ENCODE measurements around the gene SMAD6.

SMAD6 gene

DNA sequence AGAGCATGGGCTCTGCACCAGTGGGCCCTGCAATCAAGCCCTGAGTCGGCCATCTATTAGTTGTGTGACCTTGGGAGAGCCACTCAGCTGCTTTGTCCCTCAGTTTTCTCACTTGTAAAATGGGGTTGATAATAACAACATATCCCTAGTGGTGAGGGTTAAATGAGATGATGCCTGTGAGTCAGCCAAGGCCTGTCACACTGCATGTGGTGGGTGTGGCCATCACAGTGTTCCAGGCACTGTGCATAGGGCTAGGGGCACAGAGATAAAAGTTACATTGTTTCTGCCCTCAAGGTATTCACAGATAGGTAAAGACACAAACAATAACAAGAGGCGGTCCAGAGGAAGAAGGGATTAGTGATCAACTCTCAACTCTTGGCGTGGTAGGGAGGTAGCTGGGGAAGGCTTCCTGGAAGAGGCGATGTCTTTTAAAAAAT is 19.5 kb downstream of the SMAD6 start:
- DNase-seq (ENCODE audit: low spot score) = no peak

DNA sequence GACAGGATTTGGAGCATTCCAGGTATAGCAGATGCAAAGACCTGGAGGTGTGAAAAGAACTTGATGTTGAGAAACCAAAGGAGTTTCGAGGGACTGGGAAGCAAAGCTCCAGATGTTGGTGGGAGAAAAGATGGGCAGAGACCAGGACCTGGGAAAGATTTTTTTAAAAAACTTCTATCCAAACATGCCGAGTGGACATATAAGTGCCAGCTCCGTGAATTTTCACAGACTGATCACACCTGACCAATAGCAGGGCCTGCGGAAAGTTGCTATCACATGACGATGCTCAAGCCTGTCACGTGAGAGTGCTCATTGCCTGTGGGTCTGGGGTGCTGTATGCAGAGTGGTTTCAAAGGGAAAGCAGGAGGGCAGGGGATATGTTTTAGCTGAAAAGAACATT is 19.9 kb downstream of the SMAD6 start:
- no peak for DNase-seq (ENCODE audit: low spot score)

DNA sequence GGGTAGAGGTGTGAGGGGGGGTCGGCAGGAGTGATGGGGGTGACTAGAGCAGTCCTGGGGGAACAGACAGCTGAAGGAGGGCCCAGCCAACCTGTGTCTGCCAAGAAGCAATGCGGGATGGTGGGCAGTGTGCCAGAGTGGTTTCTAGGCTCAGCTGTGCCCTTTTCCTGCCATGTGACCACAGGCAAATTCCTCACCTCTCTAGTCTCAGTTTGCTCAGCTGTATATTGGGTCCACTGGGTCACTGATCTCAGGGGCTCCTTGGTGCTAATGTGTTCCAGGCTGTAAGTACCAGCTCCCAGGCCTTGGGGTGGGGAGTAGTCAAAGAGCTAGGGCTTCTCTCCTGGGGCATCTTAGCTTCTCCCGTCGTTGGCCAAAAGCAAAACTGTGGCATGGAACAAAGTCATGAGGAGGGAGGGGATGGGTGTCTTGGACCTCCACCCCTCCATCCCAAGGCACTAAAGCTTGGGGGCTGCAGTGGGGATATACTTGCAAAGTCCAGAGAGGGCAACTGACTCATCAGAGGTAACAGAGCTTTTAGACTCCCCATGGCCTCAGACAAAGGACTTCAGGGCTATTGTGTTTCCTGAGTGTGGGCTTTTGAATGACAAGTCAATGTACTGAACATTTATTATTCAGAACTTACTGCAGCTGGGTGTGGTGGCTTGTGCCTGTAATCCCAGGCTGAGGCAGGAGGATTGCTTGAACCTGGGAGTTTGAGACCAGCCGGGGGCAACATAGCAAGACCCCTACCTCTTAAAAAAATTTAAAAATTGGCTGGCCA is 20.9 kb downstream of the SMAD6 start:
- DNase-seq (ENCODE audit: low spot score) = no peak

DNA sequence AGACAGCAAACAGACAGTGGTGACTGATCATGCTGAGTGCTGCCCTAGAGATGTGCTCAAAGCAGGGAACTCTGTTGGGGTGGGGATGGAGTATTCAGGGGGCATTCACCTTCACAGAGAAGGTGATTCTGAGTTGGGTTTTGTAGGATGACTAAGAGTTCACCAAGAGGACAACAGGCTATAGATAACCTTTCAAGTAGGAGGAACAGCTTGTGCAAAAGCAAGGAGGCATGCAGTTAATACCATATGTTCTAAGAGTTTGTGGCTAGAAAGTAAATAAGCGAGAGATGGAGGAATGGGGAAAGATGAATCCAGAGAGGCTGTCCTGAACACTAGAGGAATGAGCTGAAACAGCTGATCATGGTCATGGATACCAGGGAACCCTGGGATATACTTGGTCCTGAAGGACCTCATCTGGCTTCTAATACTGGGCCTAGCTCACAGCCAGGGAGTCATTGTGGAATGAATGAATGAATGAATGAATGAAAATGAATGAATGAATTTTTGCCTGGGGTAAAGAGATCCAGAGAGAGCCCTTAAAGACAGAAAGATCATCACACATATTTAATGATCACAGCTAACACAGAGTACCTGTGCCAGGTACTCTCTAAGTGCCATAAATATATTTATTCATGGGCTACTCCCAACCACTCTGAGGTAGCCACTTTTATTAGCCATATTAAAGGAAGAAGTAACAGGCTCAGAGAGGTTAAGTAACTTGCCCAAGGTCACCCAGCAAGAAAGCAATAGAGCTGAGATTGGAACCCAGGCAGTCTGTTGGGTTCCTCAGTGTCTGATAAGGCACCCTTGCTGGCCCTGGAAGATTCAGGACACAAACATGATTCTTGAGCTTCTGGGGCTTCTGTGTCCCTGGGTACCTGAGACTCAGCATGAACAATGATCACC is 22.0 kb downstream of the SMAD6 start:
- DNase-seq (ENCODE audit: low spot score) = no peak

DNA sequence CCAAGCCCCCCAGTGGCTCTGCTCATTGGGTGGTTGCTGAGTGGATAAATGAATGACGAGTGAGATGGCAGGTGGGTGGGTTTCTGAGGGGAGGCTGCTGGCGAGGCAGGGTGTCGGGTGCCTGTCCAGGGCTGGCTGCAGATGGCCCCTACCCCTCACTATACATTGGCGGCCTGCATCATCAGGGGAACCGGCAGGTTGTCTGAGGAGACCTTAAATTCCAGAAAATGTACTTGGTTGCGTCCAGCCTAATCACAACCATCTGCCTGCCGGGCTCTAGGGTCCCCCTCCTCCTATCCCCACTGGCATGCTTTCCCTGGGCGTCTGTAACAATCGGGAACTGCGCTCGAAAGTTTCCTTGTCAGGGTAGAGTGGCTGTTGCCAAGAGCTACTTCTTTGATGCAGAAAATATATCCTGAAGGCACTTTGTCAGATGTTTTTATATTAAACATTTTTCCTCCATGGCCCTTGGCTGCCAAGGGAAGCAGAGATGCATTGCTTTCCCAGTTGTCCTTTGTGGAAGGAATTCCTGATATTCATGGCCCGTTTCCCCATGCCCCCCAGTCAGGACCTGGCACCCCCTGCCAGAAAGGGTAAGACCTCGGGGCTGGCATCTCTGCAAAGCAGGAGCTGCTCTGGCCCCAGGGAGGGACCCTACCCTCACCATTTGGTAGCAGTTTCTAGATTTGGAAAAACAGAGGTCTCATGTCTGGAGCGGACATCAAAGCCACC is 22.9 kb downstream of the SMAD6 start:
- no peak for DNase-seq (ENCODE audit: low spot score)

DNA sequence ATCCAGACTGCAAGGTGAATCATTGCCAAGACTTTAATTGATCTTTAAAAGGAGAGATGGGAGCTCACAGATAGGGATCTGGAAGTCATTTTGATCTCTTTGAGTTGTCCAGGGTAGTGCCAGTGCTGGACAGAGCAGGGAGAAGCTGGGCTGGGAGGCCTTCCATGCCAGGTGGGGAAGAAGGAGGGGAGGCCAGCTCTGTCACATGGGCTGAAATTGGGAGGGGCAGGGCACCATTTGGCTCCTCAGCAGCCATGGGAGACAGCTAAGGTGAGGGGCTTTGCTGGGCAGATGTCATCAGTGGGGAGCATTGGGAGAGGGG is 23.4 kb downstream of the SMAD6 start:
- DNase-seq (ENCODE audit: low spot score) = no peak

DNA sequence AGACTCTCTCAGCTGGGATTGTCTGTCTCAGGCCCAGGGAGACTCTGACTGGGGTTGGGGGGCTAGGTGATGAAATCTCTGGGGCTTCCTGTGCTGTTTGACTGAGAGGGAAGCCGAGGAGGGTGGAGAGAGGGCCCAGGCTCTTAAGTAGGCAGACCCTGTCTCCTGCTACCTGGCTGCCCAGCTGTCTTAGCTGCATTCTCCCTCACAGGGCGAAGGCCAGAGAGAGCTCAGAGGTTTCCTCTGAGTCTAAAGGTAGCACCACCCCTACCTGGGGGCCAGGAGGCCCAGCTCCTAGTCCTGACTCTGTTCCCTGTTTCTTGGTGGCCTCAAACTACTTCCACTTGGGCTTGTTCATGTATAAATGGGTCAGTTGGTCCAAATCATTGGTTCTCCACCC is 24.4 kb downstream of the SMAD6 start:
- DNase-seq (ENCODE audit: low spot score) = no peak

DNA sequence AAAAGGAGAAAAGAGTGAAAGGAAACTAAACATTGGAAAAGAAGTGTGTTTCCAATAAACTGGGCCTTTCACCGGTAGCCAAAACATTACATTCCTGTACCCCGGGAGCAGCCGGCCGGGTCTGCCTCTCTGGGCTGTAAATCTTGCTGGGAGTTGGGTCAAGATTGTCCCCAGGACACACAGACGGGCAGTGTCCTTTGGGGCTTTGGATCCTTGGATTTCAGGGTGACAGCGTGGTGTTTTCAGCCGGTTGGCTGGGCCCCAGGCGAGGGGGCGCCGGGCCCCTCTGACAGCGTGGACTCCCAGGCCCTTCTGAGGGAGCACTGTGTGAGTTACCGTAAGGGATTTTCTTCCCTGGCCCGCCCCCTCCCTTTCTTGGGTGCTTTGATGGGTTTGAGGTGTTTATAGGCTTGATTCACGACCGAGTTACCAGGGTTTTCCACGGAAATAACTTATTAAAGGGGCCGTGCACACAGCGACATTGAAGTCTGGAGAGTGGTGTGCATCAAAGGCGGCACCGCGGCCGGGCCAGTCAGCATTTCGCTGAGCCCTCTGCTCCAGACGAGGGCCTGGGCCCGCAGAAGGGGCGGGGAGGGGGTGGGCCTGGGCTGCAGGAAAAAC is 27.4 kb downstream of the SMAD6 start:
- DNase-seq (ENCODE audit: low spot score) = no peak

DNA sequence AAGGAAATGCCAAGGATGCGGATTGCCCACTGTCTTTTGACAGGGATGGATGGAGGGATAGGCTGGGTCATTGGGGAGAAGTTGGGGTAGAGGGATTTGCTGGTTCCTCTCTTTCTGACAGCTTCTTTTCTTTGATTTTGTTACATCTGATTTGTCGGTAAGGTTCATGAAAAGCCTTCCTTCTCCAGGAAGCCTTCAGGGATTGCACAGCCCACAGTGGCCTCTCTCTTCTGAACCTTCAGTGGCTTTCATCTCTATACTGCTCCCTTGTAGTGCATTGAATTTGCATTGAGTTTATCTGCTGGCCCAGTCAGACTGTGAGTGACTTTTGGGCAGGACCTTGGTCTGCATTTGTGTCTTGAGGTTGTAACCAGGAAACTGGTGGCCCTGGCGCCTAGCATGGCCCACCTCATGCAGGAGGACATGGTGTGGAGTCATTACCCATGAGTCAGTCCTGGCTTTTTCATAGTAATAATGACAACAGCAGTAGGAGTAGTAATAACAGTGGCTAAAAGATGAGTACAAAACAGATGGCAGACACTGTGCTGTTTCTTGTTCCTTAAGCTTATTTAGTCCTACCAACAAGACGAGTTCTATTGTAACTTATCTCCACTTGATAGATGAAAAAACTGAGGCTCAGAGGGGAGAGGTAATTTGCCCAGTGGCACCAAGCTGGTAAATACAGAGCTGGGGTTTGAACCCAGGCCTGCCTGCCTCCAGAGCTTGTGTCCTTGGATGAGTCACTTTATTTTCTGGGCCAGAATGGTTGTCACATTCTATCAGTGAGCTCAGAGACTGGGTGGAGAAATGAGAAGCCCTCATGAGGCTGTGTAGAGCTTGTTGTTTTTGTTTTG is 28.4 kb downstream of the SMAD6 start:
- no peak for DNase-seq (ENCODE audit: low spot score)

DNA sequence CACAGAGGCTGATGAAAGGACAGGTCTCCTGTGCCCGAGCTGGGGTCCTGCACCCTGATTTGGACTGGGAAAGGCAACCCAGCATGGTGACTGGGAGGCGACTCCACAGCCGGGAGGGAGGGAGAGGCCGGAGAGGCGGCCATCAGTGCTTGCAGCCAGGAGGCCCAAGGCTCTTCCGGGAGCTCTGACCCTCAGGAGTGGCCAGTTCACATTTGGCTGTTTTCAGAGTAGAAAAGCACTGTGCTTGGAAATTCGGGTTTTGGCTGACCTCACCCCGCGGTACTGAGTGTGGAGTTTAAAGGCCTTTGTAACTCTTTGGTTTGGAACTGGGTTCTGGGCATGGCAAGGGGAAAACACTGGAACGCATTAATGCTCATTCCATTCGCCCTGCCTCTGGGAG is 31.9 kb downstream of the SMAD6 start:
- no peak for DNase-seq (ENCODE audit: low spot score)

DNA sequence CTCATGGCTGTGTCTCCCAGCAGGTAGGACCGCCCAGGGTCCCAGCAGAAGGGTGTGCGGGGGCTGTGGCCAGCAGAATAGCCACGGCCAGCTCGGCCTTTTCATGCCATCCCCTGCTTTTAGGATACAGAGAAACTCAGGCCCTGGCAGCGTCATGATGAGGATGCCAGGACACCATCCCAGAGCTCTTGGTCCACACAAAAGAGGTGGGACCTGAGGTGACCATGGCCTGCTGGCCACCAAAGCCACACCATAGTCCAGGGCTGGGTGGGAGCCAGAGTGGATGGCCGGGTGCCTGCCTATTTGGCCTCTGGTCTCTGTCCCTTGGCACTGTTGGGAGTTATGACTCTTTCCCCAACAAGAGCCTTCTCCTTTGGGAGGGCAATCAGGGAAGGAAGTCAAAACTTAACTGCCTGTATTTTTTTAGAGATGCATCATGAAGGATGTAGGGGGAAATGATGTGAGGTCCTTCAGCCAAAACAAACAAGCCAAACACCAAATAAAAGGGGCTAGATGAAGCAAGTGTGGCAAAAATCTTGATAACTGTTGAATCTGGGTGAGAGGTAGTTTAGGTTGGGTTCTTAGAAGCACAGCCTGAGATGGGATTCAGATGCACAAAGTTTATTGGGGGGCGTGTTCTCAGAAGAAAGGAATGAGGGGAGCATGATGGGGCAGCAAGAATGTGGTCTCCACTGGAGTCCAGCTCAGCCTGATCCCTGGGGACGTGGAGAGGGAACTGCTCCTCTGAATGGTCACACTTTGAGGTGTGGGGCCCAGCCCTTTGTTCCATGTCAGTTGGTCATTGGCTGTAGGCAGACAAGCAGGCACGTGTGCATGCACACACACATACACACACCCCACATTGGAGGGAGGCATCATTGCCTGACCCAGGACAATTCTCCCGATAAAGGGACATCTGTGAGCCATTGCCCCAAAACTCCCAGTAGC is 33.2 kb downstream of the SMAD6 start:
- no peak for DNase-seq (ENCODE audit: low spot score)

DNA sequence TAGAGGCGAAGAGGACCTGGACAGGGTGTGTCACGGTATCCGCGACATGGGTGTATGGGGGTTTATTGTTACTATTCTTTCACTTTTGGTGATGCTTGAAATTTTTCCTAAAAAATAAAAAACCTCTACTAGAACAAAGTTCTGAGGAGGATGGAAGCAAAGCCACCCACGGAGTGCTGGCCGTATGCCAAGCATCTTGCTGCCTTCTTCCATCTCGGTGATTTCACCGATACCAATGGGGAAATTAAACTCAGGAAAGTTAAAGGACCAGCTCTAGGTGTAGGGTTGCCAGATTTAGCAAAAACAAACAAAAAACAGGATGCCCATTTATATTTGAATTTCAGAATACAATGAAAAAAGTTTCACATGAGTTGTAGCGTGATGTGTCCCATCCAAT is 33.9 kb downstream of the SMAD6 start:
- DNase-seq (ENCODE audit: low spot score) = no peak

DNA sequence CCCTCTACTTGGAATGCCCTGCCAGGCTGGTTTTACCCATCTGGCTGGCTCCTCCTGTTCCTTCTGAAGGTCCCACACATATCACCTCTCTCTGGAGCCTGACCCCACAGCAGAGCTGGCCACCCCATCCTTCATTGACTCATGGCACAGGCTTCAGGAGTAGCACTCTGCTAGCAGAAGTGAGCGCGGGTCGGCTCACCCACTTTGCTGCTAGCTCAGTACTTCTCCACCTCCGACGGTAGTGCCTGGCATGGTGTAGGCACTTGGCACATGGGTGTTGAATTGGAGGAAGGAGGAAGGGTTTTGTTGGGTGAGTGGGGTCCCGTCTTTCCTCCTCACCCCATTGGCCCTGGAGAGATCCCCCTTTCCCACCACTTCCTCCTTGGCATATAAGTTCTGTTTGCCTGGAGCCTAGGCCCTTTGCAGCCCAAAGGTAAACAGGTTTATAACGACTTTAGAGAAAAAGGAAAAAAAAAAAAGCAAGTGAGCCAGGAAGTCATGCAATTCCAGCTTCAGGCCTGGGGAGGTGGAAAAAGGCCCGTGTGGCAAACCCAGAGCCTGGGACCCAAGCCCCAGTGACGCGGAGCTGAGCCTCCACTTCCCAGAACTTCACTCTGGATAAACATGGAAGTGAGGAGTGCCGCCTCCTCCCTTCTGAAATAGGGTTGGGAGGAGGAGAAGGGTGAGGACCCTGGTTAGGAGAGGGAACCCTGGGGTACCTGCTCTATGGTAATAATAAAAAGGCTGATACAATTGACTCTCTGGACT is 35.4 kb downstream of the SMAD6 start:
- DNase-seq (ENCODE audit: low spot score) = no peak

DNA sequence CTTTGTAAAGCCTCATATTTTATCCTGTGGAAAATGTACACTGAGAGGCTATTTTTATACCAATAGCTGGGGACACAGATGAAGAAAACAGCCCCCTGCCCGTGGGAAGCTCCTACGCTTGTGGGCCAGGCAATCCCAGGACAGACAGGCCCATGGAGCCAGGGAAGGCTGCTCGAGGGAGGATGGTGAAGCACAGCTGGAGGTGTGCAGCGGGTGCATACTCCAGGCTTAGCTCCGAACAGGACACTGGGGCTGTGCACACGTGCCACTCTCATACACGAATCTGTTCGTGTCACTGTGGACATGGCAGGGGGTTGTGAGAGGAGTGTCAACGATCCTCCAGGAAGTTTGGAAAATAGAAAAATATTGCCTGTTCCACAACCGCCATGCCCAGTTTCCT is 36.1 kb downstream of the SMAD6 start:
- DNase-seq (ENCODE audit: low spot score) = no peak

DNA sequence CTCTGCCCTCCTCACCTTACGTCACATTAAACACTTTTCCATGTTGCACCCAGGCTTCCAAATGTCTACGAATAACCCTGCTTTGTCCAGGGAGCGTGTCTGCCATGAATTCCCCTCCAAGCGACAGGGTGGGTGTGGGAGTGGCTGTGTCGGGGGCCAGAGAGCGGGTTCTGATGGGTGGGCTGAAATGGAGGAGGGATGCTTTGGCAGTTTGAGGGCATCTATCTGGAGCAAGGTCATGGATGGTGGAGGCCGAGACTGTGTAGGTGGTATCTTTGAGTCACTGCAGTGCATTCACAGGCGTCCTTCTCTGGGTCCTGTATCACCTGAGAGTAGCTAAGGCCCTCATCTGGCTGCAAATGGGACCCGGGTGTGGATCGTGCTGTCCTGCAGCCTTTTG is 36.6 kb downstream of the SMAD6 start:
- DNase-seq (ENCODE audit: low spot score) = no peak

DNA sequence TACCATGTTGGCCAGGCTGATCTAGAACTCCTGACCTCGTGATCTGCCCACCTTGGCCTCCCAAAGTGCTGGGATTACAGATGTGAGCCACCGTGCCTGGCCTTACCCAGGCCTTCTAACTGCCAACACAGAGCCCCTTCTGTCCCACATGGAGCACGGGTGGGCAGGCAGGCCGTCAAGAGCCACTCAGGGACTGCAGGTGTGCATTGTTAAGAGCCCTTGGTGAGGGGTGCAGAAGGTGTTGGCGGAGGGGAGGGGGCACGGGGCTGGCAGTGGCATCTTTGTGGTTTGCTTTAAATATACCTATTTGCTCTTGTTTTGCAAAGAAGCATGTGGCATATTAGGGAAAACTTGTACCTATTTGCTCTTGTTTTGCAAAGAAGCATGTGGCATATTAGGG is 37.3 kb downstream of the SMAD6 start:
- DNase-seq (ENCODE audit: low spot score) = no peak

DNA sequence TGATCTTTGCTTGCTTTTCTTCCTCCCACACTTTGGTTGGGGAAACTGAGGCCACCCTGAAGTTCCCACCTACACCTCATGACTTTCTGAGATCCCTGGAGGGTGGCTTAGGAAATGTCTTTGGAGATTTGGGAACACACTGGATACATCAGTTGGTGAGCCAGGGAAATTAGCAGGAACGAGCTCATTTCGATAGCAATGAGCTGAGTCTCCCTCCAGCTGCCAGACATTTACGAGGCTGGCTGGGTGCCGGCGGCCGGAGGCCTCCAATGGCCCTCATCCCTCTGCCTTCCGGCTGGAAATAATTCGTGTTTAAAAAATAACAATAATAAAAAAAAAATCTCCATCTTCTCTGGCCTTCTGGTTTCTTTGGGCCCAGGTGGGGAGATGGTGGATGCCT is 38.8 kb downstream of the SMAD6 start:
- DNase-seq (ENCODE audit: low spot score) = no peak

DNA sequence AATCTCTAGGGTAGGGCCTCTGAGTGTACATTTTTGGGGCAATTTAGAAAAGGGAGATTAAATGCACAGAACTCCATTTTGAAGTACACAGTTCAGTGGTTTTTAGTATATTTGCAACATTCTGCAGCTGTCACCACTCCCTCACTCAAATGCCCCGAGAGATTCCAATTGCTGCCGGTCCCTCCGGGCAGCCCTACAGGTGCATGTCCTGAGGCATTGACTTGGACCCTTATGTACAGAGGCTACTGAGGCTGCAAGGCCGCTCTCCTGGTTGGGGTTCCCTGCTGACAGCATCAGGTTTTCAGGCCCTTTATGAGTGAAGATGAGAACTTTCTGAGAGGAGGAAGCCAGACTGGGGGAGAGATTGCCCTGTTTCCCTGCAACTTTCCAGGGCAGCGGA is 39.6 kb downstream of the SMAD6 start:
- no peak for DNase-seq (ENCODE audit: low spot score)

DNA sequence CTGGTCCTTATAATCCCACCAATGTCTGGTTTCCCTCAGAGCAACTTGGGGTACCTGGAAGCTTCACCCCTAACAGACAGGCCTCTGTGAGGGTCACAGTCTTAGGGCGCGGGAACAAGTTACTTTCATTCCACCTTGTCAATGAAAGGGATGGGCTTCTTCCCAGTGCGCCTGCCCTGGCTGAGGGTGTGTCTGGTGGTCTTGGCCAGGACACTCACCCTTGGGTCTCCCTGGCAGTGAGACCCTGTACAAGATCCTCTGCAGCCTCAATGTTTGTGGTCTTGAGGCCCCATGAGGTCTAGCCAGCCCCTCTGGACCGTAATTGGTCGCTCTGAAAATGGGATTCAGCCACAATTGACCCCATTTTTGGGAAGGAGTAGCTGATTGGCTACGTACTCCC is 40.2 kb downstream of the SMAD6 start:
- DNase-seq (ENCODE audit: low spot score) = no peak

DNA sequence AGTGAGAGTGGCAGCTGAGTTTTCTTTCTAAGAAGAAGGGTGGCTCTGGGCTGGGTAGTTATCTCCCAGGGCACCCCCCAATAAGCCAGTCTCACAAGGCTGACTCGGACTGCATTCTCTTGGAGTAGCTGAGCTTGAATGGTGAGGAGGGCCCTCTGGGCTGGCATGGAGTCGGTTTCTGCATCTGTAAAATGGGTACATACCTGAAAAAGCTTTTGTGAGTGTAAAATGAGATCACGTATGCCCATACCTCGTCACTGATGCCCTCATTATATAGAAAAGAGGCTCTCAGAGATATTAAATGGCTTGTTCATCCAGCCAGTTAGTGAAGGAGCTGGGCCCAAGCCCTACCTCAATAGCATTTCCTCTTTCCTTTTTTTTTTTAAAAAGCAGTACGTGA is 41.2 kb downstream of the SMAD6 start:
- DNase-seq (ENCODE audit: low spot score) = no peak
